Keratinocyte (primary cell): ENCODE results near the gene NXPH4. TPM values are rescaled to one million over a fixed set of nuclear protein-coding genes. Genes with fewer than 3 reads are reported as not detected.

Experiments
- DNase-seq: peaks from one replicate; pipeline ENCODE4 v3.0.0-alpha.2; 2011; ENCODE audit warnings: low read depth, missing footprints, low spot score
- FAIRE-seq: peaks from 2 replicates; lab custom pipeline; 2011; peaks lifted over from hg19 to GRCh38; lab: Jason Lieb, UNC
- H2AFZ ChIP-seq: 2 replicates; pipeline ENCODE4 v1.6.0; 2012; ENCODE audit warnings: low read length, control low read depth, inconsistent platforms; ENCODE audit not compliant: control insufficient read depth
- H3K27ac ChIP-seq: 2 replicates; pipeline ENCODE4 v1.5.1; 2011; ENCODE audit warnings: low read length; ENCODE audit not compliant: control insufficient read depth, insufficient read depth
- H3K27me3 ChIP-seq: 3 replicates; pipeline ENCODE4 v1.6.0; 2011; ENCODE audit warnings: low read length; ENCODE audit not compliant: control insufficient read depth, insufficient read depth; ENCODE audit errors: extremely low read depth
- H3K36me3 ChIP-seq, 2 experiments: 2 replicates in 1 of 2; 3 replicates in 1 of 2; pipeline ENCODE4 v1.5.1; 2011; ENCODE audit warnings: low read length in 2 of 2, mild to moderate bottlenecking in 1 of 2; ENCODE audit not compliant: control insufficient read depth in 2 of 2, insufficient read depth in 2 of 2; ENCODE audit errors: extremely low read depth in 1 of 2
- H3K4me1 ChIP-seq: 3 replicates; pipeline ENCODE4 v1.5.1; 2011; ENCODE audit warnings: low read length; ENCODE audit not compliant: control insufficient read depth, insufficient read depth; ENCODE audit errors: extremely low read depth
- H3K4me2 ChIP-seq: 3 replicates; pipeline ENCODE4 v1.6.0; 2011; ENCODE audit warnings: low read depth, low read length; ENCODE audit not compliant: control insufficient read depth, insufficient read depth; ENCODE audit errors: extremely low read depth
- H3K4me3 ChIP-seq, 3 experiments: fragments of 200-600 bp in 1 of 3; sonication (generic) in 1 of 3; 2 replicates in 2 of 3; 3 replicates in 1 of 3; pipeline ENCODE4 v1.5.1; 2011 to 2016; ENCODE audit warnings: low read length in 3 of 3, mild to moderate bottlenecking in 3 of 3, control low read depth in 2 of 3, inconsistent platforms in 1 of 3, low read depth in 1 of 3, mixed read lengths in 1 of 3, mixed run types in 1 of 3, moderate library complexity in 1 of 3; ENCODE audit not compliant: control insufficient read depth in 2 of 3, insufficient read depth in 2 of 3; ENCODE audit errors: extremely low read depth in 1 of 3
- H3K79me2 ChIP-seq: 2 replicates; pipeline ENCODE4 v1.6.0; 2012; ENCODE audit warnings: low read length; ENCODE audit not compliant: control insufficient read depth, insufficient read depth
- H3K9ac ChIP-seq: 3 replicates; pipeline ENCODE4 v1.6.0; 2011; ENCODE audit warnings: low read length; ENCODE audit not compliant: control insufficient read depth, insufficient read depth; ENCODE audit errors: extremely low read depth
- H3K9me1 ChIP-seq: 3 replicates; pipeline ENCODE4 v1.6.0; 2011; ENCODE audit warnings: low read length; ENCODE audit not compliant: control insufficient read depth, insufficient read depth; ENCODE audit errors: extremely low read depth
- H3K9me3 ChIP-seq: 2 replicates; pipeline ENCODE4 v1.5.1; 2012; ENCODE audit warnings: low read depth, low read length; ENCODE audit not compliant: control insufficient read depth
- H4K20me1 ChIP-seq: 3 replicates; pipeline ENCODE4 v1.6.0; 2011; ENCODE audit warnings: low read length; ENCODE audit not compliant: control insufficient read depth, insufficient read depth; ENCODE audit errors: extremely low read depth
- EZH2 ChIP-seq: IDR thresholded peaks from one replicate; pipeline ENCODE4 v1.6.1; 2012; ENCODE audit warnings: inconsistent platforms, mild to moderate bottlenecking, low read length, moderate library complexity
- dilution Hi-C: fragments of 300-500 bp; cut with MboI; formaldehyde crosslinking; loops from one replicate; pipeline ENCODE4 v1.7.0; 2020; ENCODE audit warnings: low sequenced_read_pairs; ENCODE audit not compliant: extremely low pct_ligation_motif_present
- polyA plus RNA-seq, 5 experiments: library from polyadenylated mRNA; depleted of rRNA in 3 of 5; stranded (reverse) in 3 of 5; stranded (forward) in 1 of 5; unstranded in 1 of 5; fragments of >200 nt; gene quantifications; 1 replicate in 1 of 5; 2 replicates in 3 of 5; 3 replicates in 1 of 5; pipeline versions ENCODE4 v1.2.1 to v1.2.3, GENCODE V29; 2011 to 2012; ENCODE audit warnings: missing spikeins in 2 of 5, low read depth in 1 of 5, low replicate concordance in 1 of 5
- TF ChIP-seq, protein P1 (sequence below), 3 experiments: IDR thresholded peaks in 1 of 3; conservative IDR thresholded peaks in 1 of 3; optimal IDR thresholded peaks in 1 of 3; 2 replicates in 2 of 3; 3 replicates in 1 of 3; pipeline versions ENCODE3 to v1.5.1; 2011; ENCODE audit warnings: low read length in 3 of 3, mild to moderate bottlenecking in 3 of 3, moderate library complexity in 2 of 3, control low read depth in 1 of 3, inconsistent platforms in 1 of 3; ENCODE audit not compliant: insufficient read depth in 2 of 3; ENCODE audit errors: extremely low read depth in 1 of 3

Gene NXPH4
- polyA plus RNA-seq, 1 donor (not counting 4 experiments of a cell fraction or from before 2014, with no cell fraction given) = 0.97 TPM

DNA sequence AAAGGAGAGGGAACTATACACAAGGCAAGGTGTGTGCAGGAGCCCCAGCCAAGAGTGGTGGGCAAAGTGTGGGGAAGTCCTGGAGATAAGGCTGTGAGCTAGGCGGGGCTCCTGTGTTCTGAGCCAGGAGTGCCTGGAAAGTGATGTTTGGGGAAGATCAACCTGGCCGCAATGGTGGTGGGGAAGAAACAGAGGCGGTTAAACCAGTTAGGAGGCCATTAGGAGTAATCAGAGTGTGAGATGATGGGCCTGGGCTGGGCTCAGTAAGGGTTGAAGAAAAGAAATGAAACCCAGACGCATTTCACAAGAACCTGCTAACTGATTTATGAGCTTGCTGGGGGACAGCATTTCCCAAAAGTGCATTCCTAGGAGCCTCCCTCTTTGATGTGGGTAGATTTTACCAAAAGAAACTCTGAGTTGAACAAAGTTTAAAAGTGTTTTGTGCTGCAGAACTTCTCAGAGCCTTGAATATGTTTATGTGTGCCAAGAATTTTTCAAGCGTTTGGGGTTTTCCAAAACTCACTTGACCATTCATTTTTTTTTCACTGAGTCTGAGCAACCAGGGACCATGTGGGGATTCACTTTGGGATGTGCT is 34.9 kb upstream of the NXPH4 start:
- H2AFZ ChIP-seq = no peak overlapping the region
- H3K36me3 ChIP-seq = peaks cover 3 to 21% of the 10 kb centered on the region in 2 experiments
- no peak overlapping the region for H3K4me2 ChIP-seq
- no peak overlapping the region for H3K9ac ChIP-seq
- H3K4me1 ChIP-seq = peaks cover 15% of the 10 kb centered on the region
- dilution Hi-C loops = no loop called here
- no peak for DNase-seq
- no peak overlapping the region for H3K27ac ChIP-seq
- TF ChIP-seq EZH2 = no peak
- TF ChIP-seq, protein P1, sequence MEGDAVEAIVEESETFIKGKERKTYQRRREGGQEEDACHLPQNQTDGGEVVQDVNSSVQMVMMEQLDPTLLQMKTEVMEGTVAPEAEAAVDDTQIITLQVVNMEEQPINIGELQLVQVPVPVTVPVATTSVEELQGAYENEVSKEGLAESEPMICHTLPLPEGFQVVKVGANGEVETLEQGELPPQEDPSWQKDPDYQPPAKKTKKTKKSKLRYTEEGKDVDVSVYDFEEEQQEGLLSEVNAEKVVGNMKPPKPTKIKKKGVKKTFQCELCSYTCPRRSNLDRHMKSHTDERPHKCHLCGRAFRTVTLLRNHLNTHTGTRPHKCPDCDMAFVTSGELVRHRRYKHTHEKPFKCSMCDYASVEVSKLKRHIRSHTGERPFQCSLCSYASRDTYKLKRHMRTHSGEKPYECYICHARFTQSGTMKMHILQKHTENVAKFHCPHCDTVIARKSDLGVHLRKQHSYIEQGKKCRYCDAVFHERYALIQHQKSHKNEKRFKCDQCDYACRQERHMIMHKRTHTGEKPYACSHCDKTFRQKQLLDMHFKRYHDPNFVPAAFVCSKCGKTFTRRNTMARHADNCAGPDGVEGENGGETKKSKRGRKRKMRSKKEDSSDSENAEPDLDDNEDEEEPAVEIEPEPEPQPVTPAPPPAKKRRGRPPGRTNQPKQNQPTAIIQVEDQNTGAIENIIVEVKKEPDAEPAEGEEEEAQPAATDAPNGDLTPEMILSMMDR (optimal IDR thresholded peaks at IDR 0.05 in 1 of 3, IDR thresholded peaks at IDR 0.05 in 1 of 3, conservative IDR thresholded peaks at IDR 0.05 in 1 of 3; ENCODE audit: extremely low read depth in 1 of 3, insufficient read depth in 2 of 3, low read length in 3 of 3) = no peak
- H3K9me1 ChIP-seq = no peaks in the 10 kb centered on the region
- no peaks in the 10 kb centered on the region for H3K79me2 ChIP-seq
- H3K9me3 ChIP-seq = no peaks in the 10 kb centered on the region
- no peak overlapping the region for H3K4me3 ChIP-seq
- H4K20me1 ChIP-seq = no peaks in the 10 kb centered on the region
- H3K27me3 ChIP-seq = no peaks in the 10 kb centered on the region
- FAIRE-seq = no peak

DNA sequence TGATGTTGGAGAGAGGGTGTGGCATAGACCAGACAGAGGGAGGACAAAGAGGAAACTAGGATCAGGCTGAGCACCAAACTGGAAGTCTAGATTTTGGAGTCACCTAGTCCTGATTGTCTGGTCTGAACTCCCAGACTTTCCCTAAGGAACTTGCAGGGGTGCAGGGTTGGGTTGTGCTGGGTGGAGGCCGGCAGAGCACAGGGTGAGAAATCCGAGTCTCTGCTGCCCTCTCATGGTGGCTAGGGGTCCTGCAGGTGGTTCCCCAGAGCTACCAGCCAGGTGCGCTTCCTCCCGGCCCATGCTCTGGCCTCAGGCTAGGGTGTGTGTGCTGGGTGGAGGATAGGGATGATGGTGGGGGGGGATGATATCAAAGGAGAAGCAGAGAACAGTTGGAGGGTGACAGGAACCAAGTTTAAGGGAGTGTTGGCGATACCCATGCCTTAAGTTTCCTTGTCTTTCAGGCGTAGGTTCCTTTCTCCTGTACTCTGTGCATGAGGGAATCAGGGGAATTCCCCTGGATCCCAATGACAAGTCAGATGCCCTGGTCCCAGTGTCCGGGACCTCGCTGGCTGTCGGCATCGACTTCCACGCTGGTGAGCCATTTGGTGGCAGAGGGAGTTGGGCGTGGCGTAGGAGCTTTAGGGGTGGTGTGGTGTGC is 33.5 kb upstream of the NXPH4 start:
- TF ChIP-seq, protein P1 (optimal IDR thresholded peaks at IDR 0.05 in 1 of 3, IDR thresholded peaks at IDR 0.05 in 1 of 3, conservative IDR thresholded peaks at IDR 0.05 in 1 of 3; ENCODE audit: extremely low read depth in 1 of 3, insufficient read depth in 2 of 3, low read length in 3 of 3) = peak in 2 of 3 experiments; percentile 90 to 99
- TF ChIP-seq EZH2 = no peak
- peaks cover 0 to 27% of the 10 kb centered on the region in 2 experiments for H3K36me3 ChIP-seq
- H3K79me2 ChIP-seq = no peaks in the 10 kb centered on the region
- no peak overlapping the region for H2AFZ ChIP-seq
- peak; percentile 61 for DNase-seq
- H4K20me1 ChIP-seq = no peaks in the 10 kb centered on the region
- no peaks in the 10 kb centered on the region for H3K9me1 ChIP-seq
- H3K9me3 ChIP-seq = no peaks in the 10 kb centered on the region
- H3K4me2 ChIP-seq = peak overlapping the region; percentile 46
- H3K4me3 ChIP-seq = no peak overlapping the region
- FAIRE-seq = peak; percentile 93
- H3K27ac ChIP-seq = no peak overlapping the region
- dilution Hi-C loops = no loop called here
- peaks cover 9% of the 10 kb centered on the region for H3K4me1 ChIP-seq
- peak overlapping the region; percentile 22 for H3K9ac ChIP-seq
- no peaks in the 10 kb centered on the region for H3K27me3 ChIP-seq
